GM12891 (cell line): Measurements from ENCODE around the gene SATB2.

Experiments
- PAX5 ChIP-seq: IDR thresholded peaks from 2 replicates; pipeline ENCODE4 v1.6.1; 2011; ENCODE audit warnings: low read length, moderate library complexity, mild to moderate bottlenecking; ENCODE audit not compliant: insufficient read depth, severe bottlenecking
- POLR2A ChIP-seq: IDR thresholded peaks from 2 replicates; pipeline ENCODE4 v1.6.1; 2011; ENCODE audit warnings: low read depth, low read length, control low read depth
- POLR2AphosphoS5 ChIP-seq: IDR thresholded peaks from 2 replicates; pipeline ENCODE4 v1.6.1; 2011; ENCODE audit warnings: low read depth, low read length, control low read depth
- SPI1 ChIP-seq: IDR thresholded peaks from 2 replicates; pipeline ENCODE4 v1.6.1; 2011; ENCODE audit warnings: low read depth, low read length, control low read depth
- TAF1 ChIP-seq: IDR thresholded peaks from 2 replicates; pipeline ENCODE4 v1.6.1; 2011; ENCODE audit warnings: low read depth, low read length, control low read depth

DNA sequence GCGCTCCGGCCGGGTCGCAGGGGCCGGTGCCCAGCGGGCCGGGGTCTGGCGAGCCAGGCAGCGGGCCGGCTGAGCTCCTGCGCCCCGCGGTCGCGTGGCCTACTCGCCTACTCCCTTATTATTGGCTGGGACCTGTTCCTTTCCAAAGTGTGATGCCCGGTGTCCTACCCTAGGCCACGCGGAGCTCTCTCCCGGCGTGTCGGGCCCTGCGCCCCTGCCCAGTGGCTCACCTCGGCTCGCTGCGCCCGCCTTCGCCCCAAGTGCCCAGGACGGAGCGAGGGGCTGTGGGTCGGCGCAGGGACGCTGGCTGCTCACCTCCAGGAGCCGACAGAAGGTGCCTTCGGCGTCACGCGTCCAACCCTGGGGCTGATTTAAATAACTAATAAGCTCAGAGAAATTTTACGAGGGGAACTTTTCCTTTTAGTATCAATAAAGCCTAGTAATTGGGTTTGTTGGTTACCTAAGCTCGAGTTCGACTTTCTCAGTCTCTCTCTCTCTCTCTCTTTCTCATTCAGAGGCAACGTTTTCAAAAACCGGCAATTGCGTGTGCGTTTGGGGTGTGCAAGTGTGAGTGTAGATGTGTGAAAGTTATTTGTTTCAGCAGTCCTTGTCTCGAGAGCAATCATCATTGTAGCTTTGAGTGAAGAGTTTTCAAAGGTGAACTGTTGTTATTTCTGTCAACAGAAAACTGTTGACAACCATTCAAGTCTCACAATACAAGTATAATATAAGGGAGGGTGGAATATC lies 7.0 kb upstream of the SATB2 start:
- TF ChIP-seq POLR2A (no peak), SPI1 (no peak), POLR2AphosphoS5 (no peak), TAF1 (no peak), PAX5 (no peak)
